Esophagus muscularis mucosa (tissue), 4 donors: ENCODE data around the gene MARF1. TPM values are rescaled to one million over a fixed set of nuclear protein-coding genes. Genes with fewer than 3 reads are reported as not detected.
"Not testable (repeated sequence)": the region's sequence is repeated elsewhere in the genome, so short reads cannot be mapped to it uniquely, and the experiment has no call there.

Experiments used
- DNase-seq: peaks from one replicate; pipeline ENCODE4 v3.0.0-alpha.2; 2017; ENCODE audit errors: extremely low spot score
- H3K27ac ChIP-seq, 4 donors: fragments of 200-600 bp; sonication (generic); replicated peaks in 1 of 4; 1 replicate in 3 of 4; 2 replicates in 1 of 4; pipeline ENCODE4 v1.5.1; 2016 to 2019; ENCODE audit warnings: mild to moderate bottlenecking in 1 of 4
- H3K27me3 ChIP-seq, 4 donors: fragments of 200-600 bp; sonication (generic); one replicate each; pipeline versions ENCODE4 v1.5.1 to v1.6.0; 2016 to 2019
- H3K36me3 ChIP-seq, 4 donors: fragments of 200-600 bp; sonication (generic); one replicate each; pipeline ENCODE4 v1.5.1; 2016 to 2019
- H3K4me1 ChIP-seq, 4 donors: fragments of 200-600 bp; sonication (generic); one replicate each; pipeline ENCODE4 v1.5.1; 2016 to 2019
- H3K4me3 ChIP-seq, 4 donors: fragments of 200-600 bp; sonication (generic); 1 replicate in 2 of 4; 2 replicates in 2 of 4; pipeline ENCODE4 v1.5.1; 2016 to 2019; ENCODE audit warnings: mild to moderate bottlenecking in 4 of 4, moderate library complexity in 1 of 4
- H3K9me3 ChIP-seq, 4 donors: fragments of 200-600 bp; sonication (generic); 1 replicate in 3 of 4; 2 replicates in 1 of 4; pipeline ENCODE4 v1.5.1; 2016 to 2019
- CTCF ChIP-seq, 3 experiments: fragments of 200-600 bp in 2 of 3; fragments of 450-650 bp in 1 of 3; sonication (generic) in 2 of 3; IDR thresholded peaks; one replicate each; pipeline ENCODE4 v1.5.1; 2017 to 2019; ENCODE audit warnings: antibody characterized with exemption in 3 of 3, mild to moderate bottlenecking in 2 of 3, moderate library complexity in 1 of 3
- EP300 ChIP-seq: sonication (generic); formaldehyde crosslinking; IDR thresholded peaks from one replicate; pipeline ENCODE4 v1.6.1; 2017; ENCODE audit warnings: antibody characterized with exemption
- POLR2A ChIP-seq: fragments of 450-650 bp; IDR thresholded peaks from one replicate; pipeline ENCODE4 v1.6.1; 2017; ENCODE audit warnings: antibody characterized with exemption, moderate library complexity, mild to moderate bottlenecking, low read depth
- POLR2AphosphoS5 ChIP-seq, 2 donors: sonication (generic); formaldehyde crosslinking; IDR thresholded peaks; one replicate each; pipeline ENCODE4 v1.6.1; 2017; ENCODE audit warnings: antibody characterized with exemption in 2 of 2
- WGBS: methylation state at CpG from one replicate; pipeline ENCODE4 v1.1.5; 2018; 5-methylcytosine and 5-hydroxymethylcytosine counted together
- intact Hi-C: fragments of 100-400 bp; cut with DNase I; formaldehyde crosslinking; loops from one replicate; pipeline ENCODE4 v1.15.1; 2023
- total RNA-seq, 4 donors: library from RNA; depleted of rRNA; stranded (reverse); fragments of >200 nt; gene quantifications; one replicate each; pipeline versions ENCODE4 v1.1.0 to v1.2.1, GENCODE V29; 2016

Gene MARF1
- total RNA-seq, 4 donors from 2014 or later: 36.6 to 57.3 (median 52.0) TPM

GRCh38 chr16:15553313-15554088, 89.5 kb downstream of the MARF1 start:
- intact Hi-C loops: loop anchor here (5.0 to 10.0 kb wide), 2 partner anchors 69 to 121 kb away; partner anchors contain the start of gene BMERB1
- Histone ChIP-seq H3K27me3 (no peaks in the 10 kb centered on the region), H3K4me3 (no peak overlapping the region), H3K36me3 (peaks cover 0 to 7% (median 0%) of the 10 kb centered on the region in 4 donors), H3K4me1 (peaks cover 0 to 25% (median 17%) of the 10 kb centered on the region in 4 donors), H3K27ac (peak overlapping the region in 1 of 4 donors; percentile 30), H3K9me3 (no peaks in the 10 kb centered on the region)
- TF ChIP-seq EP300: no peak
- no peak for TF ChIP-seq POLR2A
- no peak for DNase-seq
- WGBS: 58% methylated on average over 10 of the region's 10 CpGs

- H3K9me3 ChIP-seq: no peaks in the 10 kb centered on the region
- DNase-seq: no peak
- H3K4me1 ChIP-seq: peaks cover 0 to 25% (median 17%) of the 10 kb centered on the region in 4 donors
- H3K27me3 ChIP-seq: no peaks in the 10 kb centered on the region
- TF ChIP-seq CTCF (IDR thresholded peaks at IDR 0.05) (no peak), EP300 (no peak), POLR2AphosphoS5 (IDR thresholded peaks at IDR 0.05) (no peak), POLR2A (no peak)
- intact Hi-C loops: loop anchor here (5.0 to 10.0 kb wide), 2 partner anchors 68 to 120 kb away; partner anchors contain the start of gene BMERB1
- 95% methylated on average over 6 of the region's 6 CpGs for WGBS
- H3K27ac ChIP-seq: peak overlapping the region in 1 of 4 donors; percentile 30
- H3K36me3 ChIP-seq: peaks cover 0 to 5% (median 0%) of the 10 kb centered on the region in 4 donors
- H3K4me3 ChIP-seq: no peak overlapping the region
Measured at GRCh38 chr16:15552507-15552906, 90.4 kb downstream of the MARF1 start.

GRCh38 chr16:15548482-15548891, 94.5 kb downstream of the MARF1 start:
- 93% methylated on average over 3 of the region's 3 CpGs for WGBS
- H3K4me3 ChIP-seq: no peak overlapping the region
- H3K4me1 ChIP-seq: peaks cover 0 to 43% (median 32%) of the 10 kb centered on the region in 4 donors
- no peaks in the 10 kb centered on the region for H3K27me3 ChIP-seq
- no peaks in the 10 kb centered on the region for H3K9me3 ChIP-seq
- DNase-seq: no peak
- no peak overlapping the region for H3K27ac ChIP-seq
- H3K36me3 ChIP-seq: no peaks in the 10 kb centered on the region
- TF ChIP-seq POLR2AphosphoS5 (IDR thresholded peaks at IDR 0.05) (no peak), CTCF (IDR thresholded peaks at IDR 0.05) (no peak), POLR2A (no peak), EP300 (no peak)
- intact Hi-C loops: no loop called here

- no peak for TF ChIP-seq EP300
- intact Hi-C loops: no loop called here
- H3K27ac ChIP-seq: no peak overlapping the region
- no peaks in the 10 kb centered on the region for H3K27me3 ChIP-seq
- H3K36me3 ChIP-seq: no peaks in the 10 kb centered on the region
- WGBS: 95% methylated on average over 6 of the region's 6 CpGs
- H3K4me1 ChIP-seq: peaks cover 0 to 37% (median 32%) of the 10 kb centered on the region in 4 donors
- no peak overlapping the region for H3K4me3 ChIP-seq
- no peak for DNase-seq
- H3K9me3 ChIP-seq: no peaks in the 10 kb centered on the region
Measured at GRCh38 chr16:15547768-15548096, 95.2 kb downstream of the MARF1 start.

GRCh38 chr16:15547072-15547767, 95.7 kb downstream of the MARF1 start:
- H3K36me3 ChIP-seq, H3K9me3 ChIP-seq, DNase-seq, H3K27me3 ChIP-seq, H3K27ac ChIP-seq, H3K4me3 ChIP-seq, intact Hi-C loops: not testable (repeated sequence)
- H3K4me1 ChIP-seq: peaks cover 0 to 37% (median 32%) of the 10 kb centered on the region in 4 donors
- WGBS: 97% methylated on average over 13 of the region's 13 CpGs

- no peak for DNase-seq
- intact Hi-C loops: no loop called here
- Histone ChIP-seq H3K27ac (no peak overlapping the region), H3K36me3 (no peaks in the 10 kb centered on the region), H3K9me3 (no peaks in the 10 kb centered on the region), H3K4me3 (no peak overlapping the region), H3K27me3 (no peaks in the 10 kb centered on the region), H3K4me1 (peaks cover 0 to 26% (median 24%) of the 10 kb centered on the region in 4 donors)
- 96% methylated on average over 2 of the region's 2 CpGs for WGBS
- TF ChIP-seq EP300 (no peak), POLR2AphosphoS5 (IDR thresholded peaks at IDR 0.05) (no peak), CTCF (IDR thresholded peaks at IDR 0.05) (no peak), POLR2A (no peak)
Measured at GRCh38 chr16:15545544-15545943, 97.4 kb downstream of the MARF1 start.
